Stimulated activated CD4-positive, alpha-beta T cell treated with anti-CD3 and anti-CD28 coated beads, Interleukin-4, amount 100 ng/mL, for 24 hours (primary cell): Measurements from ENCODE around the gene PLD1.
A peak's percentile ranks its signal among the peaks of the same experiment; 100 is the strongest.
"Not testable (repeated sequence)": the region's sequence is repeated elsewhere in the genome, so short reads cannot be mapped to it uniquely, and the experiment has no call there.

ENCODE experiments used
- DNase-seq: peaks from one replicate; pipeline ENCODE4 v3.0.0-alpha.2; 2020

PLD1 gene

DNA sequence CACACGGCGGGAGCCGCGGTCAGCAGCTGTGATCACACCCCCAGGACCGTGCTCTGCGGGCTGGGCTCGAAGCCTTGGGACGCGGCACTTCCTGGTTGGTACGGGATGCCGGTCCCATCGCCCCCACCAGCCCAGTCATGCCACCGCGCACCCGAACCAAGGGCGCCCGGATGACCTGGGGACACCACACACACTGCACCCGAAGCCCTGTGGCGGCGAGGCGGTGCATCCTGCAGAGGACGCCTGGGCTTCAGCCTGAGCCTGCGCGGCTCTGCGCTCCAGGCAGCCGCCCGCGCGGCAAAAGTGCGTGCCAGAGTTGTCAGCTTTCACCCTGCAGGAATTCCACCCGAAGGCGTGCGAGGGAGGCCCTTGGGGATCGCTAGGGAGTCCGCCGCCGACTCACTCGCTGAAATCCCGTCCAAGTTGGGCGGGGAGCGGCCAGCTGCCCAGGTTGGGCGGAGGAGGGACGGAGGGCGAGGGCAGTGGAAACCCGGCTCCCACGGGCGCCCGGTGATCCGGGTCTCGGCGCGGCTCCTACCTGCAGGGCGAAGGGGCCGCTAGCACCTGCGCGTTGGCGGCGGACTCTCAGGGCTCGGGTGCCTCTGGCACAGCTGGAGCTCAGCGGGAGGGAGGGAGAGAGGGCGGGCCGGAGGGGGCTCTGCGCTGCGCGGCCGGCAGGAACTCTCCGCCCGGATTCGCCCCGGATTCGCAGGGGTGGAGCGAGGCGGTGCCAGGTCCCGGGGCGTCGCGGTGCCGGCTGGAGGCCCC is at the start of gene PLD1:
Gene PLD1 (minus strand): TSS at position 623 of the 768 bp plus-strand sequence. CDS start 72,432 bp downstream, outside the sequence.
- DNase-seq = peak; percentile 31

GRCh38 chr3:171858770-171859169 is 48.5 kb upstream of the PLD1 start:
- not testable (repeated sequence) for DNase-seq

DNA sequence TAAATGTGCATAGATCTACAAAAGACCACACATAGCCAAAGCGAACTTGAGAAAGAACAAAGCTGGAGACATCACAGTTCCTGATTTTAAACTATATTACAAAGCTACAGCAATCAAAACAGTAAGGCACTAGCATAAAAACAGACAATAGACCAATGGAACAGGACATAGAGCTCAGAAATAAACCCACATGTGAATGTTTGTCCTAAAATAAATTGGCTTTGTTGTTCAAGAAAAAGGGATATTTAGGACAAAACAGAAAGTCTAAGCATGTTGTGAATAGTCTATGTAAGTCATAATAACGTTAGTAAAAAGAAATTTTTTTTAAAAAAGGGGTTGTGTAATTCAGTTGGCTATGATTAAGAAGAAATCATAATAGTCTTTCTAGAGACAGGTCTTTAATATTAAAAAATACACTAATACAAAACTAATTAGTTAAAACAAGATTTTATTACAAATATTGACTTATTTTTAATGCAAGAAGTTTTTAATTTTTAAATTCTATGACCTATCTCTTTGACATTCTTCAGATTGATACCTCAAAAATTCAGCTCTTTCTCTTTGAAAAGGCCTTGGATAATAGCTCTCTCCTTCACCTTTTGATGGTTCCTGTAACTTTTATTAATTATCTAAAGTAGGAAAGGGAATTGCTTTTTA is 44.5 kb upstream of the PLD1 start:
- no peak for DNase-seq

- no peak for DNase-seq
Observed at GRCh38 chr3:171851660-171852058, 41.4 kb upstream of the PLD1 start.

- DNase-seq = no peak
Observed at GRCh38 chr3:171850960-171851659, 40.8 kb upstream of the PLD1 start.

DNA sequence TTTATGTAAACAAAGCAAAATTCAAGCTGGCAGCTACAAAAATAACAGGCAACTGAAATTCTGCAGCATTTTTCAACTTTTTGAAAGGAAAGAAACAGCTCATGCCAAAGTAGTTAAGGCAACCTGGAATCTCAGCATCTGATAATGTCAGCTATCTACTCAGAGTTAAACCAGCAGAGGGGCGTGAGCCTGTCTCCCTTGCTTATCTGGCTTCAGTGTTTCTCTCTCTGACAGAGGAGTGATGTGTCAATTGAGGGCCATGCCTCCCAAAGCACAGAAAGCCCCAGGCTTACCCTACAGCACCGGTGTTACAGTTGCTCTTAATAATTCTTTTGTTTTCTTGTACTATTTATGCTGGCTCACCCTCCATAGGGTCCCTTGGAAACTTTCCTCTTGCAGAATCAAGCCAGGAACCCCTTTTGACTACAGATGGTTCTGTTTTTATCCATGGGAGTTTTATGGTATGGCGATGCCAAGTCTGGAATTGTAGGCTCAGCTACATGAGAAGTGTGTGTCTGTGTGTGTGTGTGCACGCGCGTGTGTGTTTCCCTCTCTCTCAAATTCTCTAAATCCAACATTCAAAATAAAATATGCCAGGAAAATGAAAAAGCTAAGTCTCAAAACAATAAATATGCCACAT is 40.2 kb upstream of the PLD1 start:
- no peak for DNase-seq

DNA sequence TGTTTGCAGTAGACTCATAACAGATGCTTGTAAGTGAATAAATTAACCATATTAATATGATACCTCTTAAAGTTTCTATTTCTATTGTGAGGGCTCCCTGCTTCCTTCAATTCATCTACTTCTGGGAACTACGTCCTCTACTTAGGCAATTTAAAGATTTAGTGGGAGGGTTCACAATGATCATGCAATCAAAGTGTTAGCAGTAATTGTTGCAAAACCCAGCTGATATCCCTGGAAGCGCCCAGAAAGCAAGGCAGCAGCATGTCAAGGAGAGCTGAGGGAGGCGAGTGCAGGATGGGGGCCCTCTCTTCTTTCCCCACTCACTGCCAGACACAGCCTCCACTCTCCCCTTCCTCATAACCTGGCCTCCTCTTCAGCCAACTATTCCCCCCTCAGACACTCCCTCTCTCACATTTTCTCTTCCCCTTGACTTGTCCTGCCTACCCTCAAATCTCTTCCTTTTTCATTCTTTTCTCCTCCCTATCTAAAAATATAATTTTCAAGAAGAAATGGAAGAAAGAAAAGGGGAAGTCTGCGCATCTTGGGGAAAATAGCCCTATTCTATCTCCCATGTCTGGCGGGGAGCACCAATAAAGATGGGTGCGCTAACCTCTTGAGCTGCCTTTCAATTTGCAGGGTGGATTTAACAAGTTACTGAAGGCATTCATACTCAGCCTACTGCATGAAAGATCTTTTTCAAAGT is 39.5 kb upstream of the PLD1 start:
- no peak for DNase-seq

- no peak for DNase-seq
Observed at GRCh38 chr3:171847595-171848259, 37.4 kb upstream of the PLD1 start.

GRCh38 chr3:171847133-171847532 is 36.9 kb upstream of the PLD1 start:
- DNase-seq = no peak

GRCh38 chr3:171846597-171846996 is 36.3 kb upstream of the PLD1 start:
- no peak for DNase-seq

DNA sequence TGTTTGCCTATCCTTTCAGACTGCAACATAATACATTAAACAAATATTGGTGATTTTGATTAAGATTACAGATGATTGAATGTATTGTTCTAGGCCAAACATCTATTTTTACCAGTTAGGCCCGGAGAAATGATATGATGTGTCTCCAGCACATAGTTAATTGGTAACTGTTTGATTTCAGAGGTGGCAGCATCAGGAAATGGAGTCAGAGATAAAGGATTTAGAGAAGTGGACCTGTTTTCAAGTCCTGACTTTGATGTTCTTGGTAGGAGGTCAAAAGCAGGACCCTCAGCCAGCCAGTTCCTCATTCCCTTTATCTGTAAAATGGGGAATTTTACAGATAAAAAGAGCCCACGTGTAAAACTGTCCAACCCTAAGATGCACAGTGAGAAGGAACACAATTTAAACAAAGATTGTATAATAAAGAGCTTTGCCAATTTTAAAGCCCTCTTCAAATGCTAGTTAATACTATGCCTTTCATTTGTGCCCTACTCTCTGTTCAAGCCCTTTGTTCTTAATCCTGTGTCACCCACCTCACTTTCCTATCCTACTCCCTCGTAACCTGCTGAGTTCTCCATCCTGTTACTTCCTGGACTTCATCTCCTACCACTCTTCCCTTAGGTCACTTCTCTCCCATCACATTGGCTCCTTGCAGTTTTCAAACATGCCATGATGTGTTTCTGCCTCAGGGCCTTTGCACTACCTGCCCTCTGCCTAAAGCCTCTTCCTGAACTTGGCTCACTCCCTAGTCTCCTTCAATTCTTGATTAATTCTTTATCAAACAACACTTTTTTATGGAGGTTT is 35.4 kb upstream of the PLD1 start:
- no peak for DNase-seq

GRCh38 chr3:171844873-171845272 is 34.6 kb upstream of the PLD1 start:
- no peak for DNase-seq

DNA sequence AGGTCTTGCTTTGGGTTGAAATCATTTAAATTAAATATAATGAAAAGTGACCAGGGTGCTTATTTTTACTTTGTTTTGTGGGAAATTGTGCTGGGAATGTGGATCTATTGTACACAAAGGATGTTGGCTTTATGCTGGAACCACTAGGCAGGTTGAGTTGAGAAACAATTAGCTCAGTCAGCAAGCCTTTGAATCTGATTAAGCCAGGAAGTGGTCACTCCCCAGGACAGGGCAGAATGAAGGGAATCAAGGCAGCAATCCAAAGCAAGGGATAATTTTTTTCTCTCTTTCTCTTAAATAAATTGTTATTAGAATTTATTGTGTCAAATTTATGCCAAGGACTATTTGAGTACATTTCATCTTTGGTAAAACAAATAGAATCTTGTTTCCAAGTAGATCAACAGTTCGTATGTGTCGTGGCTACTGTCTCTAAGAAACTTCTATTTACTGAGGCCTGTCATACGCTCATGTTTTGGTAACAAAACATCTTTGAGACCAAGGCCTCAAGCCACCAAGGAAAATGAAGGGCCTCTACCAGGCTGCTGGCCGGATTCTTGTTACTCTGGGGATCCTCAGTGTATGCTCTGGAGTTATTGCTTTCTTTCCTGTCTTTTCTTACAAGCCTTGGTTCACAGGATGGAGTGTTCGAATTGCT is 32.7 kb upstream of the PLD1 start, which contains the start of gene TMEM212:
Gene TMEM212 (plus strand): TSS at position 486 of the 655 bp plus-strand sequence. CDS start 35 bp downstream, at position 521.
- no peak for DNase-seq

- DNase-seq = no peak
Observed at GRCh38 chr3:171841620-171842000, 31.3 kb upstream of the PLD1 start.

GRCh38 chr3:171840811-171841619 is 30.7 kb upstream of the PLD1 start:
- DNase-seq = no peak

GRCh38 chr3:171840445-171840810 is 30.1 kb upstream of the PLD1 start:
- no peak for DNase-seq

GRCh38 chr3:171839270-171839669 is 29.0 kb upstream of the PLD1 start:
- DNase-seq = no peak

DNA sequence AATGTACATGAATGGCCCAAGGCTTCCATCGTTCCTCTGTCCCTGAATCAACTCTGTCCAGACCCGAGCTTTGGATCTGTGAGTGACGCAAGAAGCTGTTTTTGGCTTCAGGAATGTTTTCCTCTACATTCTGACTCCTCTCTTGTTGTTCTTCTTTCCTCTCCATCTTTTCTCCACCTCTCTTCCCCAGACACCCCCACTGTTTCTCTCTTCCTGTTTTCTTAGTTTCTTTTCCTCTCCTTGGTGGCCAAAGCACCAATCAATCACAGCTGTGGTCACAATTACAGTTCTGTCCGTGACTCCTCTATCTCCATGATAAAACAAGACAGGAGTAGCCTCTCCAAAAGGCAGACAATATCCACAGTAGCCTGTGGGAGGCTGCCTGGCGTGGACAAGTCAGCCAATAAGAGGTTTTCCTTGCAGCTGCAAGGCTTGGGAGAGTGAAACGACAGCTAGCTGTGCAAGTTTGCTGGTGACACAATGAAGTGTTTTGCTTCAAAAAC is 28.0 kb upstream of the PLD1 start:
- no peak for DNase-seq

- no peak for DNase-seq
Observed at GRCh38 chr3:171837698-171838097, 27.4 kb upstream of the PLD1 start.

- no peak for DNase-seq
Observed at GRCh38 chr3:171836855-171837254, 26.6 kb upstream of the PLD1 start.
